ENCODE results near the gene NDOR1.

The NDOR1 gene

DNA sequence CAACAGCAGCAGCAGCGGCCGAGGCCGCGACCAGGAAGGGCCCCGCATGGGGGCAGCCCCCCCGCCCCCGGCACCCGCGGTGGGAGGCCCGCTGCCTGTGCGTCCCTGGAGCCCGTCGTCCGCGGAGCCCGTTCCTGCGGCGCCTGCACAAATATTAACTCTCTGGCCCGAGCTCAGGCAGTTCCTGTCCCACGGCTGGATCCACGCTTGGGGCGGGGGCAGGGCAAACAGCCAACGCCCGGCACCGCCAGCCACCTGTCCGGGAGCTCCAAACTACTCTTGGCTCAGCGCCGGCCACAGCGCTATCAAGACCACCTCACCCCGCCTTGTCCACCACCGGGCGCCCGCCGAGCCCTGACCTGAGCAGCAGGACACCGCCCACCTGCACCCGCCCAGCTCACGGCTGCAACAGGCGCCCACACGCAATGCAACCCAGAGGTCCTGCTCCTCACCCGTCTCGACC is 35.6 kb upstream of the NDOR1 start, which contains the start of gene LRRC26:
Gene LRRC26 (minus strand): TSS at position 156 of the 463 bp plus-strand sequence. CDS start 108 bp downstream, at position 48.
- no peaks in the 10 kb centered on the region for H3K9me3 ChIP-seq (ENCODE audit: severe bottlenecking)
- DNase-seq, result no peak
- peak within 1 kb of the TSS; percentile 61 for H3K27ac ChIP-seq
- H3K4me3 ChIP-seq (ENCODE audit: low read depth, low read length), result peak within 1 kb of the TSS; percentile 48
- H3K27me3 ChIP-seq (ENCODE audit: insufficient read depth, low read depth, severe bottlenecking), result no peaks in the 10 kb centered on the region
- H3K36me3 ChIP-seq, result no peaks in the 10 kb centered on the region
- TF ChIP-seq CTCF (IDR thresholded peaks at IDR 0.05; ENCODE audit: low read depth, low read length), result no peak

DNA sequence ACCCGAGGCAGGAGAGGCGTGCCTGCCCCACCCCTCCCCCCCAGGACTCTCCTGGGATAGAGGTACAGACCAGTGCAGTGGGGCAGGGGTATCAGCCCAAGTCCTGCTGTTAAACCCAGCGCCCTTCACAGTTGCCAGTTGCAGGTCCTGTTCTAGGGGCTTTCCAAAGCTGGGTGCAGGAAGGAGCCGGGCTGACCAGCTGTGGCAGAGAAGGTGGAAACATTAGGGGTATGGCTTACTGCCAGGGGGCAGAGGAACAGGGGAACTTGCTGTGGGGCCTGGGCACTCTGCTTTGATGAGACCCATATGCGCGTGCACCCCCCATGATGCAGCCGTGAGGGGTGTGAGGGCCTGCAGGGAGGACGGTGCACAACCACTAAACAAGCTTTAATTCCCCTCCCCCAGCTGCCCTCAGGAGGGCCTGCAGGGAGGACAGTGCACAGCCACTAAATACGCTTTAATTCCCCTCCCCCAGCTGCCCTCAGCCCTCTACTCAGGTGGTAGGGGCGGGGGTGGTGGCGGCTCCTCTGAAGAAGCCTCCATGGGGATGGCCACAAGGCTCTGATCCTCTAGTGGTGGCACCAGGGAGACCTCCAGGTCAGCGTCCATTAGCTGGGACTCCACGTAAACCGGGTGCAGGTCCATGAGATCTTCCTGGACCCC is 34.9 kb upstream of the NDOR1 start:
- no peak for TF ChIP-seq CTCF (IDR thresholded peaks at IDR 0.05; ENCODE audit: low read depth, low read length)
- Histone ChIP-seq H3K27ac (no peak overlapping the region), H3K27me3 (ENCODE audit: insufficient read depth, low read depth, severe bottlenecking) (no peaks in the 10 kb centered on the region), H3K36me3 (no peaks in the 10 kb centered on the region), H3K4me3 (ENCODE audit: low read depth, low read length) (no peak overlapping the region), H3K9me3 (ENCODE audit: severe bottlenecking) (no peaks in the 10 kb centered on the region)
- no peak for DNase-seq

GRCh38 chr9:137171149-137171900 is 34.2 kb upstream of the NDOR1 start:
- H3K36me3 ChIP-seq, result no peaks in the 10 kb centered on the region
- TF ChIP-seq CTCF (IDR thresholded peaks at IDR 0.05; ENCODE audit: low read depth, low read length), result no peak
- H3K9me3 ChIP-seq (ENCODE audit: severe bottlenecking), result no peaks in the 10 kb centered on the region
- no peak overlapping the region for H3K27ac ChIP-seq
- no peak for DNase-seq
- no peak overlapping the region for H3K4me3 ChIP-seq (ENCODE audit: low read depth, low read length)
- no peaks in the 10 kb centered on the region for H3K27me3 ChIP-seq (ENCODE audit: insufficient read depth, low read depth, severe bottlenecking)

- no peaks in the 10 kb centered on the region for H3K9me3 ChIP-seq (ENCODE audit: severe bottlenecking)
- H3K27me3 ChIP-seq (ENCODE audit: insufficient read depth, low read depth, severe bottlenecking), result no peaks in the 10 kb centered on the region
- no peak for DNase-seq
- TF ChIP-seq CTCF (IDR thresholded peaks at IDR 0.05; ENCODE audit: low read depth, low read length), result no peak
- no peak overlapping the region for H3K4me3 ChIP-seq (ENCODE audit: low read depth, low read length)
- no peak overlapping the region for H3K27ac ChIP-seq
- no peaks in the 10 kb centered on the region for H3K36me3 ChIP-seq
These were observed 32.4 kb upstream of the NDOR1 start for GRCh38 chr9:137172901-137173795.

DNA sequence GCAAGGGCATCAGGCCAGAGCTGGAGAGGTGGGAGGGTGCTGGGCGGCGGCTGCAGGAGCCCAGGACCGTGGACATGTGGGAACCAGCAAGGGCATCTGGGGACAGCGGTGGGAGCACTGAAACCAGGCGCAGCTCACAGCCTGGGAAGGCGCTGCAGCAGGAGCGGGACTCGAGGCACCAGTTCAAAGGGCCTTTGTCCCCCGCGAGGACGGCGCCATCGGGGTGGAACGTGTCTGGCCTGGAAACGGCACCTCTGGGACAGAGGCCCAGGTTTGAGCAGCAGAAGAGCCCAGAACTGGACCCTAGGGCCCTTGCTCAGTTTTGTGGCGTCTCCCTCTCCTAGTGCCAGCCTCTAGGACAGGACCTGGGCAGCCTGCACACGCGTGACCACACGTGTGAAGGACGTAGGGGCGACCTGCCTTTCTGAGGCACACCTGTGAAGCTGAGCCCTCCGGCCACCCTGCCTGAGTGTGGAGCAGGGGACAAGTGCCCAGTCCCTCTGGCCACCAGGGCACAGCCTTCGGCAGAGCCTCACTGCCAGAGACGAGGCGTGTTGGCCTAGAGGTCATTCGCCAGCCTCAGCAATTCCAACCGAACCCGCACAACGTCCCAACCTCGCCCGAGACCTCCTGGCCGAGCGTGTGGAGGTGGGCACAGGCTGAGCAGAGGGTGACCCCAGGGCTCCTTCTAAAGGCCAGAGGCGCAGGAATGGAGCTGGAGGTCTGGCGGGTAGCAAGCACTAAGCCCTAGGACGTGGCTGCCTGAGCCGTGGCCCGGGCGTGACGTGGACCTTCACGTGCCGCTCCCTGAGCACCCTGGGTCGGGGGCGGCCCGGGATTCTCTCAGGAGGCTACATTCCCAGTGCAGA is 31.5 kb upstream of the NDOR1 start:
- Histone ChIP-seq H3K27me3 (ENCODE audit: insufficient read depth, low read depth, severe bottlenecking) (no peaks in the 10 kb centered on the region), H3K9me3 (ENCODE audit: severe bottlenecking) (no peaks in the 10 kb centered on the region), H3K27ac (no peak overlapping the region), H3K36me3 (no peaks in the 10 kb centered on the region), H3K4me3 (ENCODE audit: low read depth, low read length) (no peak overlapping the region)
- TF ChIP-seq CTCF (IDR thresholded peaks at IDR 0.05; ENCODE audit: low read depth, low read length), result no peak
- no peak for DNase-seq
